ENCODE data around the gene CASS4.
"Not testable (repeated sequence)": the region's sequence is repeated elsewhere in the genome, so short reads cannot be mapped to it uniquely, and the experiment has no call there.

CASS4 gene

GRCh38 chr20:56386219-56386618 lies 25.8 kb upstream of the CASS4 start:
- H3K79me2 ChIP-seq (ENCODE audit: insufficient read depth, low read length): peaks cover 96% of the 10 kb centered on the region
- H3K4me2 ChIP-seq (ENCODE audit: low read depth, low read length, poor library complexity, severe bottlenecking): peak overlapping the region; percentile 83
- H3K4me3 ChIP-seq (ENCODE audit: low read length, poor library complexity, severe bottlenecking): no peak overlapping the region
- H3K9ac ChIP-seq (ENCODE audit: low read depth, low read length, poor library complexity, severe bottlenecking): no peak overlapping the region
- H3K9me3 ChIP-seq (ENCODE audit: insufficient read depth, low read depth, low read length): no peaks in the 10 kb centered on the region
- no peaks in the 10 kb centered on the region for H3F3A ChIP-seq (ENCODE audit: low read depth)
- no peak for TF ChIP-seq EZH2phosphoT487 (IDR thresholded peaks at IDR 0.05; ENCODE audit: borderline replicate concordance)
- no peak for TF ChIP-seq CTCF (conservative IDR thresholded peaks at IDR 0.05; ENCODE audit: low read length)
- no peaks in the 10 kb centered on the region for H3K27me3 ChIP-seq (ENCODE audit: insufficient read depth, low read length, poor library complexity, severe bottlenecking)
- peaks cover 66% of the 10 kb centered on the region; the same call in 1 of the 2 replicates for H3K36me3 ChIP-seq (ENCODE audit: insufficient read depth, low read length)
- H4K20me1 ChIP-seq (ENCODE audit: insufficient read depth, low read length, poor library complexity, severe bottlenecking): peaks cover 38% of the 10 kb centered on the region
- no peaks in the 10 kb centered on the region for H3K9me2 ChIP-seq (replicated peaks; ENCODE audit: low read depth, low read length)
- peaks cover 79% of the 10 kb centered on the region for H3K4me1 ChIP-seq (ENCODE audit: insufficient read depth, low read length, poor library complexity, severe bottlenecking)
- H2AFZ ChIP-seq (ENCODE audit: low read length): no peak overlapping the region

- Histone ChIP-seq H3K9me2 (replicated peaks; ENCODE audit: low read depth, low read length) (no peaks in the 10 kb centered on the region), H3K4me2 (ENCODE audit: low read depth, low read length, poor library complexity, severe bottlenecking) (peak overlapping the region; percentile 83), H3K4me3 (ENCODE audit: low read length, poor library complexity, severe bottlenecking) (peak overlapping the region; percentile 98), H3K27me3 (ENCODE audit: insufficient read depth, low read length, poor library complexity, severe bottlenecking) (peaks cover 4% of the 10 kb centered on the region), H3K9me3 (ENCODE audit: insufficient read depth, low read depth, low read length) (no peaks in the 10 kb centered on the region), H3K79me2 (ENCODE audit: insufficient read depth, low read length) (peaks cover 92% of the 10 kb centered on the region), H3F3A (ENCODE audit: low read depth) (no peaks in the 10 kb centered on the region), H3K36me3 (ENCODE audit: insufficient read depth, low read length) (peaks cover 43% of the 10 kb centered on the region; the same call in 1 of the 2 replicates), H3K4me1 (ENCODE audit: insufficient read depth, low read length, poor library complexity, severe bottlenecking) (peaks cover 67% of the 10 kb centered on the region), H3K9ac (ENCODE audit: low read depth, low read length, poor library complexity, severe bottlenecking) (peak overlapping the region; percentile 99), H4K20me1 (ENCODE audit: insufficient read depth, low read length, poor library complexity, severe bottlenecking) (peaks cover 39% of the 10 kb centered on the region), H2AFZ (ENCODE audit: low read length) (no peak overlapping the region)
- no peak for TF ChIP-seq EZH2phosphoT487 (IDR thresholded peaks at IDR 0.05; ENCODE audit: borderline replicate concordance)
- TF ChIP-seq CTCF (conservative IDR thresholded peaks at IDR 0.05; ENCODE audit: low read length): no peak
Observed at GRCh38 chr20:56388882-56389281, 23.2 kb upstream of the CASS4 start.

- Histone ChIP-seq H3K4me1 (ENCODE audit: insufficient read depth, low read length, poor library complexity, severe bottlenecking) (peaks cover 64% of the 10 kb centered on the region), H3K4me3 (ENCODE audit: low read length, poor library complexity, severe bottlenecking) (peak overlapping the region; percentile 98), H3K36me3 (ENCODE audit: insufficient read depth, low read length) (peaks cover 33% of the 10 kb centered on the region; the same call in 1 of the 2 replicates), H3F3A (ENCODE audit: low read depth) (no peaks in the 10 kb centered on the region), H3K27me3 (ENCODE audit: insufficient read depth, low read length, poor library complexity, severe bottlenecking) (peaks cover 4% of the 10 kb centered on the region), H3K4me2 (ENCODE audit: low read depth, low read length, poor library complexity, severe bottlenecking) (peak overlapping the region; percentile 83), H3K9ac (ENCODE audit: low read depth, low read length, poor library complexity, severe bottlenecking) (peak overlapping the region; percentile 99), H3K79me2 (ENCODE audit: insufficient read depth, low read length) (peaks cover 92% of the 10 kb centered on the region), H2AFZ (ENCODE audit: low read length) (no peak overlapping the region), H3K9me2 (replicated peaks; ENCODE audit: low read depth, low read length) (no peaks in the 10 kb centered on the region), H3K9me3 (ENCODE audit: insufficient read depth, low read depth, low read length) (no peaks in the 10 kb centered on the region), H4K20me1 (ENCODE audit: insufficient read depth, low read length, poor library complexity, severe bottlenecking) (peaks cover 37% of the 10 kb centered on the region)
- no peak for TF ChIP-seq EZH2phosphoT487 (IDR thresholded peaks at IDR 0.05; ENCODE audit: borderline replicate concordance)
- TF ChIP-seq CTCF (conservative IDR thresholded peaks at IDR 0.05; ENCODE audit: low read length): no peak
Observed at GRCh38 chr20:56389807-56390206, 22.3 kb upstream of the CASS4 start.

- not testable (repeated sequence) for H3K27me3 ChIP-seq (ENCODE audit: insufficient read depth, low read length, poor library complexity, severe bottlenecking); H3K9me2 ChIP-seq (replicated peaks; ENCODE audit: low read depth, low read length); H3K9me3 ChIP-seq (ENCODE audit: insufficient read depth, low read depth, low read length); H2AFZ ChIP-seq (ENCODE audit: low read length); H3F3A ChIP-seq (ENCODE audit: low read depth)
- H3K36me3 ChIP-seq (ENCODE audit: insufficient read depth, low read length): peaks cover 30% of the 10 kb centered on the region; the same call in 1 of the 2 replicates
- peaks cover 66% of the 10 kb centered on the region for H3K4me1 ChIP-seq (ENCODE audit: insufficient read depth, low read length, poor library complexity, severe bottlenecking)
- peak overlapping the region; percentile 99 for H3K9ac ChIP-seq (ENCODE audit: low read depth, low read length, poor library complexity, severe bottlenecking)
- peaks cover 43% of the 10 kb centered on the region for H4K20me1 ChIP-seq (ENCODE audit: insufficient read depth, low read length, poor library complexity, severe bottlenecking)
- peaks cover 92% of the 10 kb centered on the region for H3K79me2 ChIP-seq (ENCODE audit: insufficient read depth, low read length)
- H3K4me2 ChIP-seq (ENCODE audit: low read depth, low read length, poor library complexity, severe bottlenecking): peak overlapping the region; percentile 83
- H3K4me3 ChIP-seq (ENCODE audit: low read length, poor library complexity, severe bottlenecking): peak overlapping the region; percentile 98
Observed at GRCh38 chr20:56390396-56390795, 21.7 kb upstream of the CASS4 start.
